CD4-positive, alpha-beta T cell treated with Interferon alpha-2 for 1 hour (primary cell): Measurements from ENCODE around the gene THEMIS2.
A peak's percentile ranks its signal among the peaks of the same experiment; 100 is the strongest.
"Not testable (repeated sequence)": the region's sequence is repeated elsewhere in the genome, so short reads cannot be mapped to it uniquely, and the experiment has no call there.

Experiments used
- DNase-seq, 2 donors: peaks; one replicate each; pipeline ENCODE4 v3.0.0-alpha.2; 2020 to 2022

Gene THEMIS2

DNA sequence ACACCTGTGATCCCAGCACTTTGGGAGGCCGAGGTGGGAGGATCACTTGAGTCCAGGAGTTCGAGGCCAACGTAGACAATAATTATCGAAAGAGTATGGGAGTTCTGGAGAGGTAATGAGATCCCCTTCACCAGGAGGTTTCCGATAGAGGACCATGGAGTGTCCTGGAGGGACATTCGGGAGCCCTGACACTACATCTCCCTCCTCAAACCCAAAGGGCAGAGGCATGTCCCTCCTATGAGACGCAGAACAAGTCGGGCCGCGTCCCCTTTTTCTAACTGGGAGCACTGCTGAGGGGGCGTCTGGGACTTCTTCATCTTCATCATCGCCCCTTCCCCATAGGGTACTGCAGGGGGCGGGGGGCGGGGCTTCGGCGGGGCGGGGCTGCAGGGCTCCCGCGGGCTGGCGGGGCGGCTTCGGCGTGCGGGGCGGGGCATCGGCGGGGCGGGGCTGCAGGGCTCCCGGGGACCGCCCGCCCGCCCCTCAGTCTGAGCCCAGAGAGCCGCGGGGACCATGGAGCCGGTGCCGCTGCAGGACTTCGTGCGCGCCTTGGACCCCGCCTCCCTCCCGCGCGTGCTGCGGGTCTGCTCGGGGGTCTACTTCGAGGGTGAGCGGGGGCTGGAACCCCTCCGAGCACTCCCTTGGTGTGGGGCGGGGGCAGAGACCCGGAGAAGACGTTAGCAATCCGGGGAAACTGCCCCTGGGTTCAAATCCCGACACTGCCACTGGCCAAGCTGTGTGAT lies at the start of gene THEMIS2:
Gene THEMIS2, plus strand, starts transcription at position 486 of the 743 bp plus-strand sequence. Its CDS starts 28 bp downstream, at position 514.
- DNase-seq: peak; percentile 79 to 86

DNA sequence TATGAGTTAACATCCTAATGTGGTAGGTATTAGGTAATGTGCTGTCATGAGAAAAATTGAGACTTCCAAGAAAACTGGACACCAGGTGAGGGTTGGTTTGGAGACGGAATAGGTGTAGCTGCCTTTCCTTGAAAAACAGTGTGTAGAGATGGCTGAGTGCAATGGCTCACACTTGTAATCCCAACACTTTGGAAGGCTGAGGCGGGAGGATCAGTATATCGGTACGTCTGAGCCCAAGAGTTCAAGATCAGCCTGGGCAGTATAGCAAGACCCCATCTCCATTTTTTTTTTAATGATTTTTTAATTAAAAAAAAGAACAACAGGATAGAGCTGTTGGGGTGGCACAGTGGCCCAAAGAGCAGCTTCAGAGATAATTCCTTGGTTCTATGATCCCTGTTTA lies 48.6 kb upstream of the THEMIS2 start:
- no peak for DNase-seq

DNA sequence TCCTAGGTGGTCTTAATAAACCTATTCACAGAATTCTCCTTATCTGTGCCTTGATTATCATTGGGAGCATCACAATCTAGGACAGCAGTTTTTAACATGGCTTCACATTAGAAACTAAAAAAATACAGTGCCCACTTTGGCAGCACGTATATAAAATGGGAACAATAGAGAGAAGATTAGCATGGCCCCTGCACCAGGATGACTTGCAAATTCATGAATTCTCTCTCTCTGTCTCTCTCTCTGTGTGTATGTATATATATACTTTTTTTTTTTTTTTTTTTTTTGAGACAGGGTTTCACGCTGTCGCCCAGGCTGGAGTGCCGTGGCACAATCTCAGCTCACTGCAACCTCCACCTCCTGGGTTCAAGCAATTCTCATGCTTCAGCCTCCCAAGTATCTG lies 47.9 kb upstream of the THEMIS2 start:
- DNase-seq: no peak

DNA sequence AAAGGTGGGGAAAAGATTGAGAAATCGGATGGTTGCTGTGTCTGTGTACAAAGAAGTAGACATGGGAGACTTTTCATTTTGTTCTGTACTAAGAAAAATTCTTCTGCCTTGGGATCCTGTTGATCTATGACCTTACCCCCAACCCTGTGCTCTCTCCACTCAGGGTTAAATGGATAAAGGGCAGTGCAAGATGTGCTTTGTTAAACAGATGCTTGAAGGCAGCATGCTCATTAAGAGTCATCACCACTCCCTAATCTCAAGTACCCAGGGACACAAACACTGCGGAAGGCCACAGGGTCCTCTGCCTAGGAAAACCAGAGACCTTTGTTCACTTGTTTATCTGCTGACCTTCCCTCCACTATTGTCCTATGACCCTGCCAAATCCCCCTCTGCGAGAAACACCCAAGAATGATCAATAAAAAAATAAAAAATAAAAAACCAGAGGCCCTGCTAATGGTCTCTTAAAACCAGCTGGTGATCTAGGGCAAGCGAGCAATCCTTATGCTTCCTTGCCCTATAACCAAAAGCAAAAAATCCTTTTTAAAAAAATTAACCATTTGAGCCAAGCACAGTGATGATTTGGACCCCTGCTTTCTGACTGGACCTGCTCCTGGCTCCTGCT lies 42.9 kb upstream of the THEMIS2 start:
- DNase-seq: not testable (repeated sequence)

DNA sequence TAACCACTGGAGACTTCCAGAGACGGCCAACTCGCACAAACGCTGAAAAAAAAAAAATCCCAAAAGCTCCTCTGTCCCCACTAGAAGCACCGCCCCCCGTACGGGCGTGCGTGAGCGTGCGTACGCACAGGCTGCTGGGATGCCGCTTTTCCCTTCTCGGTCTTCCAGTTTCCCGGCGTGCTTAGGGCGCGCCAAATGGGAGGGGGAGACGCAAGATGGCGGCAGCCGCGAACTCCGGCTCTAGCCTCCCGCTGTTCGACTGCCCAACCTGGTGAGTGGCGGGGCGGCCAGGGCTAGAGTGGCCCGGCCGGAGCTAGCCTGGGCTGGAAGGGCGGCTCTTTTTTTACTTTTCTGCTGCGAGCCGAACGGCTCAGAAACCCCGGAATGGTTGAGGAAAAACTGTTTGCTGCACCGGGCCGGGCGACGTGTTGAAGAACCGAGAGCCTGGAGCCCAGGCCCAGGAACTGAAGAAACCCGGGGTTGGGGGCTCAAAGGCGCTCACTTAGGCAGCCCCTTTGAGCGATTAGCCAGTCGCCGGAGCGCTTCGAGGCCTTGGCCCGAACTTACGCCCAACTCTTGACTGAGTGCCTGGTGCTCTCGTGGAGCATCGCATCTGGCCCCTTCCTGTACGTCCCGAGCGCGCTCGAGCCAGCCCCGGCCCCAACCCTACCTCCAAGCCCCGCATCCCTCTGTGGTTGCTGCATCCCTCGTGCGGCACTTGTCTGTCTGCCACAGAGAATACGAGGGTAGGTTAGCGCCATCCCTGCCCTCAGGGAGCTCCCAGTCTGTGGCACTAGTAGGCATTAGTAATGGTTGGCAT lies 41.5 kb upstream of the THEMIS2 start, which contains the start of gene PPP1R8:
Gene PPP1R8, plus strand, starts transcription at position 162 of the 820 bp plus-strand sequence. Its CDS starts 54 bp downstream, at position 216.
- DNase-seq: peak; percentile 87 to 88

DNA sequence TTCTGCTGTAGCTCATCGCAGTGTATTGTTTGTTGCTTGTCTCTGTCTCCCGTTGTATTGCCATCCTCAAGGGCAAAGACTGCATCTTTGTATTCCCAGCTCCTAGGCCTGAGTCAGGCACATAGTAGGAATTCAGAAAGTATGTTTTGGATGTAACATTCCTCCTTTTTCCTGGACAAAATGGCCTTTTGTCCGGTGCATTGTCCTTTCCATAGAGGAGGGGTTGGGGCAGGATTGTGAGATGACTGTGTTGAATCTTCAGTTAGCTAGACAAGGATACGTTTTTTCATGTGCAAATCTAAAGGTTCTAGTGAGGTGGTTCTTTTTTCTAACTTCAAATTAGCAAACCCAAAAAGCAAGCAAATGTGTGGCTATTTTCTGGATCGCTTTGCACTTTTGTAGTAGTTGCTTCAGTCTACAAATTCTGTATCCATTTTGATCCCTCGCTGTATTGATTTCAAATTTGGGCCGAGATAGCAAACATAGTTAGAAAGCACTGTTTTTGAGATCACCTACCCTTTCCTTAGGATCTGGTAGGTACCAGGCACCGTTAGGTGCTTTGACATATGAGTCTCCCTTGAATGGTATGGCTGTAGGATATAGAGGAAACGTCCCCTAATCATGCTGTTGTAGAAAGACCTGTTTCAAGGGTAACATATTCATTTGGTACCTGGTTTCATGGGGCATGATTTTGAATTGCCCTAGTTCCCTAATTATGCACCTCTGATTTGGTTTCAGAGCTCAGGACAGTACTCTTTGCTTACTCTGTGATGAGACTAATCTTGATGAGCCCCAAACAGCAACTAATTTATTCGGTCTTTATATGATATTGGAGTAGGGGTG lies 40.6 kb upstream of the THEMIS2 start:
- DNase-seq: no peak

DNA sequence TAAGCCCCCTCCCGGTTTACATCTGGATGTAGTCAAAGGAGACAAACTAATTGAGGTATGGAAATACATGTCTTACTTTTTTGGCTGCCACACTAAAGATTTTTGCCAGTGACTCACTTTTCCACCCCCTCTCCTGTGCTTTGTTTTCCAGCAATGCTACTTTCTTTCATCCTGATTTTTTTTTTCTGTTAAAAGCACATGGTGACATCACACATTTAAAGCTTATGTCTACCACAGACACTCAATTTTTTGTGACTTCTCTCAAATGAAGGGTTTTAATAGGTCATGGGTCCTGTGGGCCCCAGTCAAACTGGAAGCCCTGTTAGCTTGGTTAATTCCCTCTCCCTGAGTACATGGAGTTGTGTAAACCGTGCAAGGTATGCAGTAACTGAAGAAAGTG lies 39.6 kb upstream of the THEMIS2 start:
- DNase-seq: no peak

DNA sequence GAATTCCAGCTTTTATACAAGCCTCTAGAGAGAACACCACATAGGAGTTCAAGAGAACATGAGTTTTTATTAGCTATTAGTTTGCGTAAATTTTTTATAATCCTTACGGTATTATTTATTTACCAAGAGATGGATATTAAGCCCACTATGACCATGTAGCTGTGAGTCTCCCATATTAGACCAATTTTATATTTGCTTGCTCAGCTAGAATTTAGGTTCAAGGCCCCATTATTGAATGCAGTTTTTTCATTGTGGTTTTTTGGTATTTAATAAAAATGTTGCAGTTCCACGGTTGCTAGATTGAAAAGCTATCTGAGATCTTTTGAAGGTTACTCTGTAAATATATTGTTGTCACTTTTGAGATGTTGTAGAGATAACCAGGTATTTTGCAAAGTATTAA lies 38.9 kb upstream of the THEMIS2 start:
- no peak for DNase-seq

DNA sequence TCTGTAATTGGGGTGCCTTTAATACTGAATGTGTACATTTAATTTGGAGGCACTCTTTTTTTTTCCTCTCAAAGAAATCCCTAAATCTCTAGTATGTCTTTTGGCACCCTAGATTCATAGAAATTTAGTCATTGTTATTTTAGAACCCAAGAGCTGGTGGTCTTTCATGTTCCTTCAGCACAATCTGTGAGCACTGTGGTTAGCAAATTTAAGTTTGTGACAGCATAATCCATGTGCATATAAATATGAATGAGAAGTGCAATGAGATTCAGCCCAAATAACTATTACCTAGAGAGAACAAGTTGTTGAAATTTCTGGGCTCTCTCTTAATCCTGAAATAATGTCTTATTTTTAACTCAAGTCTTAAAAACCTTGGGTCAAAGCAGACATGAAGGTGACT lies 37.3 kb upstream of the THEMIS2 start:
- DNase-seq: no peak

DNA sequence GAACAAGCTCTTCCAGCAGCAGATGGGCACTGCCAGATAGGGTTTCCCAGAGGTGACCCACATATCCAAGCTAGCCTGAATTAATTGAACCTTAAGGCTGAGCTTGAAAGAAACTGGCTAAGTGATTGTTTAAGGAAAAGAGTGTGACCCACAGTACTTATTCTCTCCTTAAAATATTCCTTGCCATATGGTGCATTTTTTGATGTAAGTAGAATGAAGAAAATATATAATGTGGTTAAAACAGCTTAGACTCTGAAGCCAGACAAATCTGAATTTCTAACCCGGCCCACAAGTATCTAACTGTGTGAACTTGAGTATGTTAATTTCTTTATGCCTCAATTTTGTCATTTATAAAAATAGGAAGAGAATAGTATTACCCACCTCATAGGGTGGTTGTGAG lies 36.8 kb upstream of the THEMIS2 start:
- no peak for DNase-seq

DNA sequence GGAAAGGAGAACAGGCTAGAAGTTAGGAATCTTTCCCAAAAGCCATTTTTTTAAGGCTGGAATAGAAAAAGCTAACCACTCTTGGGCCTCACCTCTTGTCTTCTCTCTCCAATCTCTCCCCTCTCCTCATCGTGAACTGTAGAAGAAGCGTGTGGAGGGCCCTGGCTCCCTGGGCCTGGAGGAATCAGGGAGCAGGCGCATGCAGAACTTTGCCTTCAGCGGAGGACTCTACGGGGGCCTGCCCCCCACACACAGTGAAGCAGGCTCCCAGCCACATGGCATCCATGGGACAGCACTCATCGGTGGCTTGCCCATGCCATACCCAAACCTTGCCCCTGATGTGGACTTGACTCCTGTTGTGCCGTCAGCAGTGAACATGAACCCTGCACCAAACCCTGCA lies 22.4 kb upstream of the THEMIS2 start:
- no peak for DNase-seq

DNA sequence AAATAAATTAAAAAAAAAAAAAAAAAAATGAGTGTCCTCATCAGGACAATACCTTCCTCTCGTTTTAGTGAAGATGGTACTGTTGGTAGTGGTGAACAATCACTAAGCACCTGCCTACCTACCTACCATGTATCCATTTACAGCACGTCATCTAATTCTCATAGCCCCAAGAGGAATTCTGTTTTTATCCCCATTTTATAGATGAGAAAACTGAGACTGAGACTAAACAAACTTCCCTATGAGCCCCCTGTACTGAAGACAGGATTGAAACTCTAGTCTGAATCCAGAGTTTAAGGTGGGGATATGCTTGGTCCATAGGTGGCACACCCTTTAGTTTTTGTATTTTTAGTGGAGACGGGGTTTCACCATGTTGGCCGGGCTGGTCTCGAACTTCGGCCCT lies 17.3 kb upstream of the THEMIS2 start:
- no peak for DNase-seq

DNA sequence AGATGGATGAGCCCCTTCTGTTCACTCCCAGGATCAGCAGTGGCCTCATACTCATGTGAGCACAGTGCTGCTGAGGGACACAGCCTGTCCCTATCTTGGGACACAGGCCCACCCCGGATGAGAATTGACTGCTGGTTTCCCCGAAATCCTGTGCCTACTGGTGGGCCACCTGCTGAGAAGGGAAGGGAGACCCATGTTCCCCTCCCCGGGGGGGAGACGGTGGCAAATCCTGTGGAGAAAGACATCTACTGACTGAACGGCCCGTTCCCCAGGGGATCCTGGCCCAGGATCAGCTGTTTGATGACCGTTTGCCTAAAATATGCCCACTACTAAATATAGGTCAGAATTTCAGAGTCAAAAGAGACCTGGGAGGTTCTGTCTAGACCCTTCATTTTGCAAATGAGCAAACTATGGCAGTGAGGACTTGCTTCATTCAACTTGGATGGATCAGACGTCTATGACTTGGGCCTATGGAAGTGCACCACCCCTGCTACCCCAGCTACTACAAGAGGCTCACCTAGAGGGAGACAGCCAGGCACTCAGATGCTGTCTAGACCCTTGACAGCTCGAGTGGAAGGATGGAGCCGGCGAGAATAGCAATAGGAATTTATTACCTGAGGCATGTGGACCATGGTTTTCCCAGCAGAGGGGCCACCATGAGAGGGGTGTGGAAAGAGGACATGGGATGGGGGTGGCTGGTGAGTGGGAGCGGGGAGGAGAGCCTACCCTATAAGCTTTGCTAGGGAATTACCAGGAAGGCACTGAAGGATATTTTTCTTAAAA lies 15.6 kb upstream of the THEMIS2 start:
- no peak for DNase-seq

DNA sequence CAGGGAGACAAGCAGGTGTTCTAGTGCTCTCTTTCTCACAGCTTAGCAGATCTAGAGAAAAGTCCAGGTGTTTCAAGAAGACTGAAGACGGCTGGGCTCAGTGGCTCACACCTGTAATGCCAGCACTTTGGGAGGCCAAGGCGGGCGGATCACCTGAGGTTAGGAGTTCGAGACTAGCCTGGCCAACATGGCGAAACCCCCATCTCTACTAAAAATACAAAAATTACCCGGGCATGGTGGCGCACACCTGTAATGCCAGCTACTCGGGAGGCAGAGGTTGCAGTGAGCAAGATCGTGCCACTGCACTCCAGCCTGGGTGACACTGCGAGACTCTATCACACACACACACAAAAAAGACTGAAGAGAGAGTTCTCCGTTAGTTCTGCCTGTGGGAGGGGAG lies 14.8 kb upstream of the THEMIS2 start:
- DNase-seq: not testable (repeated sequence)

DNA sequence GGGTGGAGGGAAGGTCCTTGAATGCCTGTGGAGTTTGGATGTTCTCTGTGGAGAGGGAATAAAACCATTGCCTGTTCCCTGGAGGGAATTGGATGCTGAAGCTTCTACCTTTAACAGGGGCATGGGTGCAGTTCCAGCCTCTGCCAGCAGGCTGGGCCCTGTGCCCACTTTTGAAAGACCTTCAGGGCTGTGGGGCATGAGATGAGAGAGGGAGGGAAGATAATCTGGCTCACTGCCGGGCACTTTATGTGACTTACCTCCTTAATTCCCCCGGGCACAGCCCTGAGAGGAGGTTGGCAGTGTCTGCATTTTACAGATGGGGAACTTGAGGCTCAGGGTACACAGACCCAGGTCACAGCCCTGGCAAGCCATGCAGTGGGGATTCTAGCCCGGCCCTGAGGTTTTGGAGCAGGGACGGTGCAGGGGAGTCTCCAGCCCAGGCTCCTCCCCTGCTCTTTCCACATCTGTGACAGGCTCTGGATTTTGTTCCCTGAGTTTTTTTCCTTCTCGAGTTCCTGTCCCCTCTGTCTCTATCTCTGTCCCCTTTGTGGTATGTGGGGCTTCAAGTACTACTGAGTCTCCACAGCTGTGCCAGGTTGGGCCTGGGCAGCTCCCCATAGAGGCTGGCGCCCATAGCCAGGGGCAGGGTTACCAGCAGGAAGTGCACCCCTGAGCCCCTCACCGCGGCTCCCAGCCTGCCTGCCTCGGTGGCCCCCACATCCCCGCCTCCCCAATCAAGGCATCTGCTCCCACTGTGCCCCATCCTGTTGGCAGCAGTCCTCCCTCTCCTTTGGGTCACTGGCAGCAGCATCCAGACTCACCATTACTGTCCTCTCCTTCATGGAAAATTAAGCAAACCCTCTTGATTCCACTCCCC lies 14.0 kb upstream of the THEMIS2 start:
- DNase-seq: peak; percentile 84 to 87

DNA sequence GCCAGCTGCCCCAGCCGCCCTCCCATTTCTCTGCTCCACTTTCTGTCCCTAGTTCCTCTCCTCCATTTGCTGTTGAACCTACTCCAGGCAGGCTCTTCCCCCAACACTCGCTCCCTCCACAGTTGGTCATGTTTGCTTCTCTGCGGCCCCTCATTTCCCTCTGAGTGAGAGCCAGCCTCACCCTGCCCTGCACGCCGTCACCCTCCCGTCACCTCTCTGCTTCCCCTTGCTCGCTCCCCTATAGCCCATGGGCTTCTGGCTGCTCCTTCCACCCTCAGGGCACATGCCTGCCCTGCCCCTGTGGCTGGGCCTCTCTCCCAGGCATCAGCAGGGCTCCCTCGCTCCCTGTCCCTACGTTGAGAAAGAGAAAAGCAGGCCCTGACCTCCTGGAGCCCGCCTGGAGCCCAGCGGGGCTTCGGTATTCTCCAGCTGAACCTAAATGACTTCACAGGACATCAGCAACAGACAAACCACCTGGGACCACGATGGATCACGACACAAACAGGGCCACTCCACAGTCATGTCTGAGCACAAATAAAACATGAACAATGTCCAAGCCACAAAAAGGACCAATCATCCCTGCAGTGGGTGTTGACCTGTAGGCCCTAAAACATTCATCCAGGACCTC lies 13.3 kb upstream of the THEMIS2 start:
- DNase-seq: no peak

DNA sequence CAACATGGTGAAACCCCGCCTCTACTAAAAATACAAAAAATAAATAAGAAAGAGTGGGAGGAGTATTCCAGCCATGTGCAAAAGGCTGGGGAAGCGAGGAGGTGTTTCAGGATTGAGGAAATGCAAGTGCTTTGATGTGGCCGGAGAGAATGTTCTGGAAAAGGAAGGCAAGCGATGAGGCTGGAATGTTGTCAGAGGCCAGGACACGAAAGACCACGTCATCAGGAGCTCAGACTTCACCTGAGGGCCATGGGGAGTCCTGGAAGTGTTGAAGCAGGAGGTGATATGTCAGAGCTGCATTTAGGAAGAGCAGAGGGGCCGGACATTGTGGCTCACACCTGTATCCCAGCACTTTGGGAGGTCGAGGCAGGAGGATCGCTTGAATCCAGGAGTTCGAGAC lies 10.9 kb upstream of the THEMIS2 start:
- no peak for DNase-seq

DNA sequence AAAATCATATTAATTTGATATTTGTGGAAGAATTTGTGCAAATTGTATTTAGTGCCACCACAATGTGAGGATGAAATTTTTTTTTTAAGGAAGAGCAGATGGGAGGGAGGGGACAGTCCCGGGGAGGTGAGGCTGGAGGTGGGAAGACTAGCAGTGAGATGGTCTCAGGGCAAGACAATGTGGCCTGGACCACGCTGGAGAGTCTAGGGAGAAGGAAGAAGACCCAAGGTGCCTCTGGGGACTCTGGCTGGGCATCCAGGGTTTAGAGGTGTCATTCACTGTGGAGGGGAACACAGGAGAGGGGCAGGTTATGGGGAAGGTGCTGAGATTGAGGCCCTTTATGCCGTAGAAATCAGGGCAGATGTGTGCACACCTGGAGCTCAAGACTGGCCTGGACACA lies 10.3 kb upstream of the THEMIS2 start:
- no peak for DNase-seq

DNA sequence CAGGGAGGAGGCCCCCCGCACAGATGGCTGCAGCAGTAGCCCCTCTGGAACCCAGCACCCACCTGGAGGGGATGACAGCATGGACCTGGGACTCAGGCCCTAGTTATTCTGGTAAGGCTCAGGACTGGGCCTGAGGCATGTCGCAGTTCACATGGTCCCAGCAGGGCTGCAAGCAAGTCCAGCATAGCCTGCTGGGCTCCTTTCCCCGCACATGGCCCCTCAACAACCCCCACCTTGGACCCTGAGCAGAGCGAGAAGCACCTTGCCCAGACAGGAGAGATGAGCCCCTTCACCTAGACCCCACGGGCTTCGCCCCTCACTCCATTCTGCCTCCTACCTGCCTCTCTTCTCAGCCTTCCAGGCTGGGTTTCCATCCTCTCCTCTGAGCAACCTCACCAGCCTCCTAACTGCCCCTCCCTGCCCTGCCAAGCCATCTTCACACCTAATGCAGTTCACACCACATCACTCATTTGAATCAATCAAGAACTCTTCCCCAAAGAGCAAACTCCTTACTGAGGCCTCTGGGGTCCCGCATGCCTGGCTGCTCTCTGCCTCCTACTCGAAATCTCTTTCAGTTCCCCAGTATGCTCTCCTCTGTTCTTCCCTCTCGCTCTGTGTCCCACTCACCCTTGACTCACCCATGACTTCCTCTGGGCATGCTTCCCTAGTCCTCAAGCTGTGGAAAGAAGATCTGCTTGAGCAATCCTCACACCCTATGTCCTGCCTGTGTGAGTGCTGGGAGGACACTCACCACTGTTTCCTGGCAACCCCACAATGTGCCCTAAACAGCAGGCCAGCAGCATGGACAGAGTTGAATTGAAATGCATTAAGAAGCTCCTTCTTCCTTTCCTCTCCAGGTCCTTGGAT lies 9.4 kb upstream of the THEMIS2 start:
- peak; percentile 37 to 79 for DNase-seq
